ENCODE data around the gene PDGFRB. TPM values are rescaled to one million over a fixed set of nuclear protein-coding genes. Genes with fewer than 3 reads are reported as not detected.
A peak's percentile ranks its signal among the peaks of the same experiment; 100 is the strongest.

The PDGFRB gene
- polyA plus RNA-seq, 1 donor: 115 TPM

GRCh38 chr5:150144879-150145278, 10.8 kb downstream of the PDGFRB start:
- no peak for DNase-seq (ENCODE audit: low read depth)

GRCh38 chr5:150144246-150144801, 11.3 kb downstream of the PDGFRB start:
- no peak for DNase-seq (ENCODE audit: low read depth)

- no peak for DNase-seq (ENCODE audit: low read depth)
These were observed 12.0 kb downstream of the PDGFRB start for GRCh38 chr5:150143350-150144245.

- peak; percentile 57 for DNase-seq (ENCODE audit: low read depth)
These were observed 12.7 kb downstream of the PDGFRB start for GRCh38 chr5:150142959-150143349.

GRCh38 chr5:150142185-150142958, 13.3 kb downstream of the PDGFRB start:
- DNase-seq (ENCODE audit: low read depth): no peak

- DNase-seq (ENCODE audit: low read depth): no peak
These were observed 14.0 kb downstream of the PDGFRB start for GRCh38 chr5:150141544-150142184.

- DNase-seq (ENCODE audit: low read depth): no peak
These were observed 14.8 kb downstream of the PDGFRB start for GRCh38 chr5:150140830-150141229.

- DNase-seq (ENCODE audit: low read depth): no peak
These were observed 16.3 kb downstream of the PDGFRB start for GRCh38 chr5:150139334-150139733.

- DNase-seq (ENCODE audit: low read depth): no peak
These were observed 16.9 kb downstream of the PDGFRB start for GRCh38 chr5:150138551-150139265.

GRCh38 chr5:150137997-150138396, 17.6 kb downstream of the PDGFRB start:
- DNase-seq (ENCODE audit: low read depth): no peak

GRCh38 chr5:150137168-150137957, 18.3 kb downstream of the PDGFRB start:
- no peak for DNase-seq (ENCODE audit: low read depth)

GRCh38 chr5:150136305-150137167, 19.1 kb downstream of the PDGFRB start:
- no peak for DNase-seq (ENCODE audit: low read depth)

- no peak for DNase-seq (ENCODE audit: low read depth)
These were observed 19.9 kb downstream of the PDGFRB start for GRCh38 chr5:150135557-150136304.

GRCh38 chr5:150134198-150134588, 21.5 kb downstream of the PDGFRB start:
- no peak for DNase-seq (ENCODE audit: low read depth)

GRCh38 chr5:150133581-150134197, 22.0 kb downstream of the PDGFRB start:
- DNase-seq (ENCODE audit: low read depth): no peak

- no peak for DNase-seq (ENCODE audit: low read depth)
These were observed 22.9 kb downstream of the PDGFRB start for GRCh38 chr5:150132740-150133139.

- no peak for DNase-seq (ENCODE audit: low read depth)
These were observed 23.5 kb downstream of the PDGFRB start for GRCh38 chr5:150131978-150132694.

GRCh38 chr5:150131461-150131860, 24.2 kb downstream of the PDGFRB start:
- DNase-seq (ENCODE audit: low read depth): no peak

Measured in forelimb muscle (tissue), 1 donor.